Activated T-cell treated with anti-CD3 and anti-CD28 coated beads, Interleukin-2, amount 50 U/mL, for 4 hours (primary cell): ENCODE results near the gene ECSIT. TPM values are rescaled to one million over a fixed set of nuclear protein-coding genes. Genes with fewer than 3 reads are reported as not detected.
"Not testable (repeated sequence)": the region's sequence is repeated elsewhere in the genome, so short reads cannot be mapped to it uniquely, and the experiment has no call there.

Source experiments
- ATAC-seq, 2 donors: fragments of 200-7000 bp; cut with Tn5 transposase; one replicate each; pipeline ENCODE4 v1.10.0; 2021
- DNase-seq: peaks from one replicate; pipeline ENCODE4 v3.0.0-alpha.2; 2020
- H3K27me3 Mint-ChIP-seq: one replicate; pipeline ENCODE4 v1.8.0; 2021; ENCODE audit warnings: low read depth, mixed read lengths
- H3K36me3 Mint-ChIP-seq: one replicate; pipeline ENCODE4 v1.8.0; 2022; ENCODE audit warnings: mixed read lengths; ENCODE audit not compliant: insufficient read depth
- H3K4me1 Mint-ChIP-seq: one replicate; pipeline ENCODE4 v1.8.0; 2021; ENCODE audit warnings: low read depth, mixed read lengths
- H3K4me3 Mint-ChIP-seq: one replicate; pipeline ENCODE4 v1.8.0; 2021; ENCODE audit warnings: mild to moderate bottlenecking, moderate library complexity, mixed read lengths
- H3K9me3 Mint-ChIP-seq: one replicate; pipeline ENCODE4 v1.8.0; 2021; ENCODE audit warnings: mixed read lengths
- total RNA-seq, 3 donors: library from RNA; stranded (reverse); gene quantifications; one replicate each; pipeline ENCODE4 v1.2.1, GENCODE V29; 2021

The ECSIT gene
- total RNA-seq, 3 donors from 2014 or later, result 72.3 to 88.1 (median 81.9) TPM

GRCh38 chr19:11481534-11482383 is 47.2 kb downstream of the ECSIT start:
- Mint-ChIP-seq H3K4me3 (peak overlapping the region; percentile 73), H3K36me3 (peaks cover 6% of the 10 kb centered on the region), H3K27me3 (peaks cover 27% of the 10 kb centered on the region), H3K4me1 (peaks cover 17% of the 10 kb centered on the region), H3K9me3 (no peaks in the 10 kb centered on the region)
- peak; percentile 87 to 88 for ATAC-seq
- DNase-seq, result peak; percentile 50

- no peak for DNase-seq
- no peak for ATAC-seq
- H3K4me3 Mint-ChIP-seq, result peak within 1 kb of the TSS; percentile 73
- H3K36me3 Mint-ChIP-seq, result peaks cover 6% of the 10 kb centered on the region
- H3K27me3 Mint-ChIP-seq, result peaks cover 27% of the 10 kb centered on the region
- H3K4me1 Mint-ChIP-seq, result peaks cover 17% of the 10 kb centered on the region
- H3K9me3 Mint-ChIP-seq, result no peaks in the 10 kb centered on the region
Measured at GRCh38 chr19:11480715-11481533, 48.0 kb downstream of the ECSIT start, which contains the start of gene ELAVL3. Gene ELAVL3, minus strand, starts transcription at chr19:11481046. Its CDS starts 438 bp downstream, at chr19:11480608.

- H3K9me3 Mint-ChIP-seq, result no peaks in the 10 kb centered on the region
- DNase-seq, result no peak
- H3K36me3 Mint-ChIP-seq, result peaks cover 4% of the 10 kb centered on the region
- no peak overlapping the region for H3K4me3 Mint-ChIP-seq
- peaks cover 27% of the 10 kb centered on the region for H3K27me3 Mint-ChIP-seq
- ATAC-seq, result no peak
- peaks cover 17% of the 10 kb centered on the region for H3K4me1 Mint-ChIP-seq
Measured at GRCh38 chr19:11479898-11480714, 48.8 kb downstream of the ECSIT start.

- DNase-seq, result no peak
- no peak for ATAC-seq
- no peaks in the 10 kb centered on the region for H3K9me3 Mint-ChIP-seq
- H3K4me3 Mint-ChIP-seq, result no peak overlapping the region
- peaks cover 27% of the 10 kb centered on the region for H3K27me3 Mint-ChIP-seq
- peaks cover 17% of the 10 kb centered on the region for H3K4me1 Mint-ChIP-seq
- peaks cover 4% of the 10 kb centered on the region for H3K36me3 Mint-ChIP-seq
Measured at GRCh38 chr19:11479090-11479897, 49.6 kb downstream of the ECSIT start.

- peaks cover 17% of the 10 kb centered on the region for H3K4me1 Mint-ChIP-seq
- DNase-seq (no peak), ATAC-seq (no peak)
- peaks cover 27% of the 10 kb centered on the region for H3K27me3 Mint-ChIP-seq
- no peaks in the 10 kb centered on the region for H3K36me3 Mint-ChIP-seq
- H3K9me3 Mint-ChIP-seq, result no peaks in the 10 kb centered on the region
- H3K4me3 Mint-ChIP-seq, result no peak overlapping the region
Measured at GRCh38 chr19:11478167-11479089, 50.5 kb downstream of the ECSIT start.

GRCh38 chr19:11475861-11476260 is 53.1 kb downstream of the ECSIT start:
- Mint-ChIP-seq H3K4me1 (peaks cover 3% of the 10 kb centered on the region), H3K4me3 (no peak overlapping the region), H3K36me3 (no peaks in the 10 kb centered on the region), H3K27me3 (peaks cover 11% of the 10 kb centered on the region), H3K9me3 (no peaks in the 10 kb centered on the region)
- ATAC-seq (no peak), DNase-seq (no peak)

GRCh38 chr19:11475343-11475742 is 53.6 kb downstream of the ECSIT start:
- H3K4me3 Mint-ChIP-seq, ATAC-seq, DNase-seq, H3K4me1 Mint-ChIP-seq, H3K36me3 Mint-ChIP-seq, H3K9me3 Mint-ChIP-seq: not testable (repeated sequence)
- peaks cover 11% of the 10 kb centered on the region for H3K27me3 Mint-ChIP-seq

GRCh38 chr19:11473725-11474124 is 55.2 kb downstream of the ECSIT start:
- Mint-ChIP-seq H3K4me1 (no peaks in the 10 kb centered on the region), H3K4me3 (no peak overlapping the region), H3K27me3 (peaks cover 5% of the 10 kb centered on the region), H3K36me3 (no peaks in the 10 kb centered on the region), H3K9me3 (no peaks in the 10 kb centered on the region)
- ATAC-seq (no peak), DNase-seq (no peak)

- not testable (repeated sequence) for H3K36me3 Mint-ChIP-seq
Measured at GRCh38 chr19:11468266-11468845, 60.6 kb downstream of the ECSIT start.

GRCh38 chr19:11465600-11465999 is 63.3 kb downstream of the ECSIT start:
- no peaks in the 10 kb centered on the region for H3K27me3 Mint-ChIP-seq
- H3K4me3 Mint-ChIP-seq, result no peak overlapping the region
- H3K9me3 Mint-ChIP-seq, result no peaks in the 10 kb centered on the region
- ATAC-seq, result no peak
- no peaks in the 10 kb centered on the region for H3K36me3 Mint-ChIP-seq
- no peak for DNase-seq
- H3K4me1 Mint-ChIP-seq, result no peaks in the 10 kb centered on the region

More at GRCh38 chr19:11468266-11468845, 60.6 kb downstream of the ECSIT start:
- not testable (repeated sequence) for ATAC-seq, DNase-seq, H3K27me3 Mint-ChIP-seq, H3K9me3 Mint-ChIP-seq, H3K4me3 Mint-ChIP-seq, H3K4me1 Mint-ChIP-seq

- Mint-ChIP-seq H3K4me3 (no peak overlapping the region), H3K27me3 (peaks cover 4% of the 10 kb centered on the region), H3K36me3 (no peaks in the 10 kb centered on the region), H3K9me3 (no peaks in the 10 kb centered on the region), H3K4me1 (no peaks in the 10 kb centered on the region)
- ATAC-seq (no peak), DNase-seq (no peak)
Measured at GRCh38 chr19:11464333-11465265, 64.3 kb downstream of the ECSIT start.
